GM18861 (cell line): ENCODE data around the gene ZMAT5.

Experiments
- ATAC-seq: cut with Tn5 transposase; IDR thresholded peaks from one replicate; pipeline ENCODE4 v1.9.1; 2021; ENCODE audit not compliant: unreplicated experiment

Gene ZMAT5

DNA sequence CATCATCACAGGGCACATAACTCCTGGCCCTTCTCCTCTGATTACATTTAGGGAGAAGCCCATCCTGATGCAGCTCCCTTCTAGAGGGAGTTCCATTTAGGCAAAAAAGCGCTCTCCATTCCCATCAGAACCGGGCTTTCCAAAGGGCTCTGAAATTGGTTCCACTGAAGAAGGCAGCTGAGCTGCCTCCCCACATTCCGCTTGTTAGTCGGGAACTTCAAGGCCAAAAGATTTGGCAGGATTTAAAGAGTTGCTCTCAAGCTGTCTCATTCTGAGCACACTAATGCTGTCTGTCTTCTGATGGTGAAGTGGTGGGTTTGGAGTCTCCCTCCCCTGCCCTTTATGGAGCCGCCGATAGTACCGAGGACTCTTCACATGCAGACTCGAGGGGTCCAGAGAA lies 73.6 kb downstream of the ZMAT5 start:
- ATAC-seq: no peak

DNA sequence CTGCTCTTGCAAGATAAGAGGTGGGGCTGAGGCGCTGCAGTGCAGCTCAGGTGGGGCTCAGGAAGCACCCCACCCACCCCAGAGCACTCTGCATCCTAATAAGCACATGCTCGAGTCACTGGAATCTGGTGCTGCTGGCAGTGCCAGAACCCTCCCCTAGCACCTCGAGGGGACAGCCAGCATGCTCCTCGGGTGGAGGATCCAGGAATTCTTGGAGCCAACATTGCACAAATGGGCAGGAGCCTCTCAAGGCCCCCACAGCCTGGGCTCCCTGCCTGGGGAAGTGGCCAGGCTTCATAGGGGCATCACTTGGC lies 74.5 kb downstream of the ZMAT5 start:
- ATAC-seq: no peak

DNA sequence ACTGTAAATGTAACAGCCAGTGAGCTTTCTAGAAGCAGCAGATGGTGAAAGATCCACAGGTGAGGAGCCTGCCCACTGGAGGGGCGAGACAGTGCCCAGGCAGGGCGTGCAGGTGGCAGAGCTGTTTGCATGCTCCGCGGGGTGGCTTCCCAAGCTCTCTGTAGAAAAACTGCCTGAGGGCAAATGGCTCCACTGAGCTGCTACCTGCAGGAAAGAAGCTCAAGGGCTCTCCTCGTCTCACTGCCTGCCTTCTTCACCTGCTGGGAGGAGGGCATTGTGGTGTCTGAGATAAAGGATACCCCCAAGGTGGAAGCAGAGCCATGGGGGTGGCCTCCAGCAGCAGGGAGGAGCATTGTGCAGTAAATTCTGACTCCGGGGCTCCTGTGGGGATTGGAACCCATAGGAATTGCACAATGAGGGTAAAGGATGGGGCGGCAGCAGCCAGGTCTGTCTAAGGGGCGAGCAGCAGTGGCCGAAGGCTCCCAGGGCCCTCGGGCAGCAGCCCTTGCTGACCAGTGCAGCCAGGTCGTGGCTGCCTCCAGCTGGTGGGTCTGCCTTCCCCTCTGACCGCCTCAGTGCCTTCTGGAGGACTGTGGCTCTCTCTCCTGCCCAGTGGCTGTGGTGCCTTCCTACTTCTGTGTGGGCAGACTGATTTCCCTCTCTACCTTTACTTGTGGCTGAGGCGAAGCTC lies 75.0 kb downstream of the ZMAT5 start:
- ATAC-seq: no peak

GRCh38 chr22:29690476-29690875 lies 76.3 kb downstream of the ZMAT5 start:
- ATAC-seq: no peak

GRCh38 chr22:29689880-29690213 lies 77.0 kb downstream of the ZMAT5 start:
- no peak for ATAC-seq

- ATAC-seq: no peak
These were observed 77.5 kb downstream of the ZMAT5 start for GRCh38 chr22:29689206-29689879.

DNA sequence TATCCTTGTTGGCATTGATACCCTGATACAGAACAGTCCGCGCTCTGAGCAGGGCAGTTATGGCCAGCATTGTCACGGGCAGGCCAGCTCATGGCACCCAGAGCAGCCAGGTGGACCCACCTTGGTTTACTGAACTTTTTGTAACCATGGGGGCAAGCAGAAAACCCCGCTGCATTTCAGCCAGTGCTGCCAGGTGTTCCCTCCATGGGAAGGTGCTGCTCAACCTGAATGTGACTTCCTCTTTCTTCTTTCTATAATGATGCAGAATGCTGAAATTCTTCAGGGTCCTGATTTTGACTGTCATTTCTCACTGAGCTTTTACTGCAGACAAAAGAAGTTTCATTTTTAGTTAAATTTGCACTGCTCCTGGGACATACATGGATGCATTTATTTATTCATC lies 82.6 kb downstream of the ZMAT5 start:
- ATAC-seq: no peak

DNA sequence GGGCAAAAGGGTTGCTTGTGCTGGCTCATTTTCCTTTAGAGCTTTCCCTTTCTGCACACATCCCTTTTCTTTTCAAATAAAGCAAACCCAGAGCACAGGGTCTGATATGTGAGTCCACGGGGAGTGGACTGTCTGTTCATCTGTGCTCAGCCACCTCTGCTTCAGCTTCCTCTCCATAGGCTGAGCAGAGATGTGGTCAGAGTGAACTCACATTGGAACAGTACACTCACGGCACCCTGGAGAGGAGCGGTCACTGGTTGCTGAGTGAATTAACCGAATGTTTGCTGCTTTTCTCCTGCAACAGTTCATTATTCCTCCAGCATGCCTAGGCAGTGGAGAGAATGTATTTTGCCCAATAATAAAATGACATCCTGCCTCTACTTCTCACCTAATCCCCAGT lies 83.3 kb downstream of the ZMAT5 start:
- no peak for ATAC-seq
